ENCODE measurements around the gene BICC1. TPM values are rescaled to one million over a fixed set of nuclear protein-coding genes. Genes with fewer than 3 reads are reported as not detected.

The BICC1 gene
- total RNA-seq, 4 donors from 2014 or later = 1.3 to 29.7 (median 17.5) TPM

DNA sequence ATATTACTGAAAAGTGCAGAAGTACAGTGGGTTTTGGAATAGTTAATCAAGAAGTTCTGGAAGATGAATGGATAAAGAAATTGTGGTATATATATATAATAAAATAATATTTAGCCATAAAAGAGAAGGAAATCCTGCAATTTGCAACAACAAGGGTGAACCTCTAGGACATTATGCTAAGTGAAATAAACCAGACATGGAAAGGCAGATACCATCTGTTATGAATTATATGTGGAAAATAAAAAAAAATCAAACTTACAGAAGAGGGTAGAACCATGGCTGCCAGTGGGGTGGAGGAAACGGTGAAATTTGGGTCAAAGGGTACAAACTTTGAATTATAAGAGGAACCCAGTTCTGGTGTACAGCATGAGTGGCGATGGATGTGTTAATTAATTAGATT is 162.6 kb downstream of the BICC1 start:
- Histone ChIP-seq H3K27ac (no peak overlapping the region), H3K4me1 (no peaks in the 10 kb centered on the region), H3K9me3 (no peaks in the 10 kb centered on the region), H3K36me3 (no peaks in the 10 kb centered on the region), H3K27me3 (no peaks in the 10 kb centered on the region), H3K4me3 (no peak overlapping the region)
- TF ChIP-seq CTCF (IDR thresholded peaks at IDR 0.05) (no peak), POLR2A (IDR thresholded peaks at IDR 0.05) (no peak)
- no peak for DNase-seq
- intact Hi-C loops (cut with DNase I; ENCODE audit: low total_unique reads) = no loop called here

- intact Hi-C loops (cut with DNase I; ENCODE audit: low total_unique reads) = no loop called here
- H3K27ac ChIP-seq = peak overlapping the region; percentile 4 to 5
- no peaks in the 10 kb centered on the region for H3K4me1 ChIP-seq
- H3K27me3 ChIP-seq = no peaks in the 10 kb centered on the region
- DNase-seq = peak in 1 of 2 donors; percentile 49
- H3K4me3 ChIP-seq = no peak overlapping the region
- H3K36me3 ChIP-seq = no peaks in the 10 kb centered on the region
- TF ChIP-seq CTCF (IDR thresholded peaks at IDR 0.05) = no peak
- no peak for TF ChIP-seq POLR2A (IDR thresholded peaks at IDR 0.05)
- peaks cover 0 to 4% of the 10 kb centered on the region in 2 donors for H3K9me3 ChIP-seq
Observed at GRCh38 chr10:58691528-58691927, 178.9 kb downstream of the BICC1 start.

- intact Hi-C loops (cut with DNase I; ENCODE audit: low total_unique reads) = no loop called here
- no peak for TF ChIP-seq POLR2A (IDR thresholded peaks at IDR 0.05)
- no peak for TF ChIP-seq CTCF (IDR thresholded peaks at IDR 0.05)
- Histone ChIP-seq H3K27ac (no peak overlapping the region), H3K9me3 (no peaks in the 10 kb centered on the region), H3K4me1 (no peaks in the 10 kb centered on the region), H3K36me3 (no peaks in the 10 kb centered on the region), H3K4me3 (no peak overlapping the region), H3K27me3 (no peaks in the 10 kb centered on the region)
- no peak for DNase-seq
Observed at GRCh38 chr10:58693919-58694318, 181.2 kb downstream of the BICC1 start.

GRCh38 chr10:58695022-58695421 is 182.3 kb downstream of the BICC1 start:
- H3K4me3 ChIP-seq = no peak overlapping the region
- no peak overlapping the region for H3K27ac ChIP-seq
- H3K36me3 ChIP-seq = no peaks in the 10 kb centered on the region
- H3K9me3 ChIP-seq = no peaks in the 10 kb centered on the region
- H3K27me3 ChIP-seq = no peaks in the 10 kb centered on the region
- no peak for DNase-seq
- intact Hi-C loops (cut with DNase I; ENCODE audit: low total_unique reads) = no loop called here
- no peaks in the 10 kb centered on the region for H3K4me1 ChIP-seq
- TF ChIP-seq CTCF (IDR thresholded peaks at IDR 0.05) = no peak
- no peak for TF ChIP-seq POLR2A (IDR thresholded peaks at IDR 0.05)

- intact Hi-C loops (cut with DNase I; ENCODE audit: low total_unique reads) = no loop called here
- H3K36me3 ChIP-seq = no peaks in the 10 kb centered on the region
- no peaks in the 10 kb centered on the region for H3K4me1 ChIP-seq
- no peaks in the 10 kb centered on the region for H3K27me3 ChIP-seq
- no peak overlapping the region for H3K4me3 ChIP-seq
- DNase-seq = no peak
- H3K27ac ChIP-seq = no peak overlapping the region
- no peak for TF ChIP-seq POLR2A (IDR thresholded peaks at IDR 0.05)
- no peaks in the 10 kb centered on the region for H3K9me3 ChIP-seq
Observed at GRCh38 chr10:58696736-58697135, 184.1 kb downstream of the BICC1 start.

- Histone ChIP-seq H3K4me3 (no peak overlapping the region), H3K9me3 (no peaks in the 10 kb centered on the region), H3K36me3 (no peaks in the 10 kb centered on the region), H3K27me3 (no peaks in the 10 kb centered on the region), H3K4me1 (no peaks in the 10 kb centered on the region), H3K27ac (no peak overlapping the region)
- intact Hi-C loops (cut with DNase I; ENCODE audit: low total_unique reads) = no loop called here
- no peak for DNase-seq
- no peak for TF ChIP-seq POLR2A (IDR thresholded peaks at IDR 0.05)
- no peak for TF ChIP-seq CTCF (IDR thresholded peaks at IDR 0.05)
Observed at GRCh38 chr10:58697691-58698090, 185.0 kb downstream of the BICC1 start.
